GM21717 (cell line): Measurements from ENCODE around the gene SYT13.

Experiments used
- ATAC-seq: cut with Tn5 transposase; IDR thresholded peaks from one replicate; pipeline ENCODE4 v1.9.1; 2021; ENCODE audit warnings: mild to moderate bottlenecking, moderate library complexity; ENCODE audit not compliant: unreplicated experiment

The SYT13 gene

GRCh38 chr11:45275828-45276227 lies 10.3 kb downstream of the SYT13 start:
- ATAC-seq: no peak

DNA sequence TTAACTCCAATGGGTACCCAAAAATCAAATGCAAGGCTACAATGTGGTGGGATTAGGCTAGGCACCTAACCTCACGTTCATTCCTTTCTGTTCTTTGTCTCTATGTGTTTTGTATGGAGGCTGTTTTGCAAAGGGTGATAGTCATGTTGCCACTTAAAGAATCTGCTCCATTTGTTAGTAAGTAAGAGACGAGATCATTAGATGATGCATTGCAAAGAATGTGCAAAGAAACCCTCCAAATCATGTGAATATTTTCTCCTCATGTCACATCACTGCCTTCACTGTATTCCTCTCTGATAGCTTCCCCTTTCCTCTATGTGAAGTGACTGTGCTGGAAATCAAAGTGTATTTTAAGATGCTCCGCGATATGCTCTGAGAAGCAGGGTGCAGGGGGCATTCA lies 11.9 kb downstream of the SYT13 start:
- no peak for ATAC-seq

DNA sequence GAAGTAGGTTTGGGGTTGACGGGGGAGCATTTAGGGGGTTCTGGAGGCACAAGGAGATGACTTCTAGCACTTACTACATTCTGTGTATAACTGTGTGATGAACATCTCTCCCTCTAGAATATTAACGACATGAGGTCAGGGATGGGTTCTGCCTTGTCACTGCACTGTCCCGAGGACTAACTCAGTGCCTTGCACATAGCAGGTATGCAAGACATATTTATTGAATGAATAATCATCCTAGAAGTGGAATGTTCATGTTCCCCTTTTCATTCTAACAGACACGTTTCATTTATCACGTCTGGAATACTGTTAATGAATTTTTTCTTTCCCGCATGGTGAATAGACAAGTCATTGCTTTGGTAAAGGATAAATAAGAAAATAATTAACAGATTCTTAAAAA lies 12.6 kb downstream of the SYT13 start:
- ATAC-seq: no peak

DNA sequence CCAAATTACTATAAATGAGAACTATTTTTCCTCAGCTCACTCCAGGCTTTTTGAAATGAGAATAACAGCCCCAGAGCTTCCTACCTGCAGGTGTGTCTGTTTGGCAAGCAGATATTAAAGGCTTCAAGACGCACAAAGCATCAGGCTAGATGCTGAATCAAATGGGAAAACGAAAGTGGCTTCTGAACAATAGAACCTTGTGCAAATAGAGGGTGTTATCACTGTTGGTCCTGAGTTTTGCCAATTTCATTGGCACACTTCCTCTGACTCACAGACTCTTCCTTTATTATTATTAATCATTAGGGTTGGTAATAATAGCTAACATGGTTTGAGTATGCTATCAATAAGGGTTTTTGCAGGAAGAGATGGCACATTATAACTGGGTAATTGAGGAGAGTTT lies 13.4 kb downstream of the SYT13 start:
- no peak for ATAC-seq

DNA sequence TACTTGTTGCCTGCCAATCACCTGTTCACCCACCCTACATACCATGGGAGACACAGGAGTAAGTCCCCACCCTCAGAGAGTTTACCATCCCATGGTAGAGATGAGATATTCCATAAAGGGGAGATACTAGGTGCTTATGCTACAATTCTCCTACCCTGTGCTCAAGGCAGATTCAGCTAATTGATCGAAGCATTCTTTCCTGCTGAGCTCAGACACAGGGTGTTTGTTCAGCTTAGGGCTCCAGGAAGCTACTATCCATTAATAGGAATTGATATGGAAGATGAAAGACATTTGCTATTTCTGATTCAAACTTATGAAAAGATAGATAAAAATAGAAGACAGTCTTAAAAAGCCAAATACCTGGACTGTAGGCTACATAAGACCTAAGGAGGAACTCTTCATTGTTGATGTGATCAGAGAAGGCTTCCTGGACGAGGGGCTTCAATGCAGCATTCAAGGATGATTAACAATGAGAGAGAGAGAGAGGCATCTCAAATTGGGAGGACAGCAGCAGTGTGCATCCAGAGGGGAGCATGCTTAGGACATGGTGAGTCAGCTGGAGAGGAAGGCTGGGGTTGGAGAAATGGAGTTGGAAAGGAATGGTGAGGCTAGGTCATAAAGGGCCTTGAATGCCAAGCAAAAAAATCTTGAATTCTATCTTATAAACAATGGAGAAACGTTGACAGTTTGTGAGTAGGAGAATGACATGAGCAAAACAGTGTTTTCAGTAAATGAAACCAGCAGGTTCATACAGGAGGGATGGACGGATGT lies 15.0 kb downstream of the SYT13 start:
- ATAC-seq: no peak

GRCh38 chr11:45269678-45270077 lies 16.5 kb downstream of the SYT13 start:
- ATAC-seq: no peak

DNA sequence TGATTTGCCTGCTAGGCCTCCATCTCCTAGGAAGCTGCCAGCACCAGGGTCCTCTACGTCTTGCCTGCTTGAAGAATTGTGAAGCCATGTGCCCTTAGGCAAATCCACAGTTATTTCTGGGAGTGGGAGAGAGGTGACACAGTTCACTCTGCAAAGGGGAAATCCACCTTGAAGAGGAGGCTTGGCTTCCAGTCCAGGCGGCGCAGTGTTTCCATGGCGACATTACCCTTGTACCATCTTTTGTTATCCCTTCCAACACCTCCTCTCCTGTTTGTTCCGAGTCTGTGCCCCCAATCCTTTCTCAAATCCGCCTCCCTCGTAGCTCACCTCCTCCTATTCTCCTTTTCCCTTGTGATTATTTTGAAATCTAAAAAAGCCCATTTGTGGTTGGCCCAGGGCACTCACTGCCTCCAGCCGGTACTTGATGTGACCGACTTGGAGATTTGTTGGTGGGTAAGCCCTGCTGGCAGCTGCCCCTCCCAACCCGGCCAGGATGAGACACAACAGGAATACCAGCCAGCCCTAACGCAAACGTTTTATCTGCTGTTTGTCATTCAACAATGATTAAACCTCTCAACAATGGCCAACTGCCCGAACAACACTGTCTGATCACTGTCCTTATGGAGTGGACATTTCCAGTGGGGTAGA lies 18.4 kb downstream of the SYT13 start:
- no peak for ATAC-seq

GRCh38 chr11:45267052-45267451 lies 19.1 kb downstream of the SYT13 start:
- no peak for ATAC-seq

GRCh38 chr11:45266676-45267020 lies 19.5 kb downstream of the SYT13 start:
- ATAC-seq: no peak

DNA sequence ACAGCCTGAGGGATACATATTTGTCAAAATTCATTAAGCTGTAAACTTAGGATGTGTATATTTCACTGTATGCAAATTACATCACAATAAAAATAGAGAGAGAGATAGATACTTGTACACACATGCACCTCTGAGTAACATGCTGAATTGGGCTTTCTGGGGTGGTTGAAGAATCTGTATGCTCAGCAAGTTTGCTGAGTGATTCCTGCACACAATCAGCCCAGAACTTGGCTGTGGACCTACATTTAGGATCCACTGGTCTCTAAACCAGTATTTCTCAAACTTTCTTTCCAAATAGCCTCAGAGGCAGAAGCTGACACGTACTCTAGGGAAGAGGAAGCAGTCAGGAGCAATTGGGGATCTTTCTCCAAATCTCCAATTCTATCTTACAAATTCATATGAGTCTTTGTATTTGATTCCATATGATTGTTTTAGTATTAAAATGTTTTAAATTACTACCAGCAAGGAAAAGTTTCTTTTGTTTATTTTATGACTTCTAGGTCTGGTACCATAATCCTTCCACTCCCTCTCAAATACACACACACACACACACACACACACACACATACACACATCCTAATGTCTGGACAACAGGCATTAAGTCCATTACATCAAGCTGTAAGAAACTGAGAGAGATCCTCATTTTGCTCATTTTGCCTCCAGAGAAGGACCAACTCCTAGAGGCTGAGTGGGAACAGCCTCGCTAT lies 20.0 kb downstream of the SYT13 start:
- no peak for ATAC-seq

DNA sequence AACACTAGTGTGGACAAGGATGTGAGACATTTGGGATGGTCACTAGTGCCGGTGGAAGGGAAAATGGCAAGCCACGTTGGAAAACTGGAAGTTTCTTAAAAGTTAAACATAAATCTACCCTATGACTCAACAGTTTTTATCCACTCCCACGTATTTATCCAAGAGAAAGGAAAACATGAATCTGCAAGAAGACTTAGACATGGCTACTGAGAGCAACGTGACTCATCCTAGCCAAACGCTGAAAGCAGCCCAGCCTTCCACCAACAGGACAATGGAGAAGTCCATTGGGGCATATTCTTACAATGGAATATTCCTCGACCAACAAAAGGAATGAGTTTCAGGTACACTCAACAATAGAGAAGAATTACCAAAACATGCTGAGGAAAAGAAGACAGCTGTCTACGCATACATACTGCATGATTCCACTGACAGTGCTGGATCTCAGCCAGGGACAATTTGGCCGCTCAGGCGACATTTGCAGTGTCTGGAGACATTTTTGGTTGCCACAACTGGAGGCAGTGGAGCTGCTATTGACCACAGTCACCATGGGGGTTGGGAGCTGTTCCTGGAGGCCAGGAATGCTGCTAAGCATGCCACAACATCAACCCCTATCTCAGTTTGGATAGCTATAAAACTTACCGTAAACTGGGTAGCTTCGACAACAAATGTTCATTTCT lies 21.2 kb downstream of the SYT13 start:
- no peak for ATAC-seq

DNA sequence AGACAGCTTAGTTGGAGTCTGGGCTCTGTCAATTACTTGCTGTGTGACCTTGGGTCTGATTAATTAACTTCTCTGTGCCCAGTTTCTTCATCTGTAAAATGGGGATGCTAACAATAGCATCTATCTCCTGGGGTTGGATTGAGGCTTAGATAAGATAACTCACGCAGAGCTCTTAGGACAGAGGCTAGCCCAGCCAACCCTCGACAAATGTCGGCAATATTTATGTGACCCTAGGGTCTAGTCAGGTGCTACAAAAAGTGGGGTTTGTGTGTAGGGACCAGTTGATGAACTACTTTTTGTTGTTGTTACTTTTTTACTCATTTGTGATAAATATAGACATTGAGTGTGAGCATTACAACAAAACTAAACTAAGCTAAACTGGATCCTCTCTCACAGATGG lies 22.4 kb downstream of the SYT13 start:
- ATAC-seq: no peak

DNA sequence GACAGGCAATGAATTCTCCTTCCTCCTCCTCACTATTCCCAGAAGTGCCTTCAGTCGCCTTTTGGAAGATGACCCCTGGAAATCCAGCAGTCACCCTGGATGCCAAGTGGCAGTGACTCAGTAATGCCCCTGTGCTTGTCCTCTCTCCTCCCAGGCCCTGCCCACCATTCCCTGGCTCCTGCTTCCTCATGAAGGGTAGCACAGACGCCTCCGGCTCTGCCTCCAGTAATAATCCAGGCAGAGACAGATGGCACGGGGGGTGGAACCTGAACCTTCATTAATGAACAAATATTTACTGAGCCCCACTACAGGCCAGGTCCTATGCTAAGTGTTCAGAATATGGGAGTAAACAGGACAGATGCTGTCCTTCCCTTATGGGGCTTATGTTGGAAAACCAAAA lies 23.2 kb downstream of the SYT13 start:
- ATAC-seq: no peak

DNA sequence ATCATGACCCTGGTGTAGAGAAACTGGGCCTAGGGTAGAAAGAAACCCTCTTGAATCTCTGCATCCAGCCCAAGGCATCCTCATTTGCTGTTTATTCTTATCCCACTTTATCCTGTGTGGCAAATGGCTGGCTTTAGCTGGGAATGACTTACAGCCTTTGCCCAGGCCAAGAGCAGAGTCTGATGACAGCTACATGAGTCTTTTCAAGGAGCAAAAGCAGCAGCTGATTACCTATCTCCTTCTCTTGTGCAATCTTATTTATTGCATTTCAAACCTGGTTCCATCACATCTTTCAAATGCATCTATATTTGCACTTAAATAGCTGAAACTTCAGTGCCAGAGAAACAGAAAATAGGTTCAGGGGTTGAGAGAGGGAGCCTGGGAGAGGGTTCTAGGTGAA lies 26.1 kb downstream of the SYT13 start:
- ATAC-seq: no peak

GRCh38 chr11:45259592-45259991 lies 26.5 kb downstream of the SYT13 start:
- no peak for ATAC-seq

- no peak for ATAC-seq
Measured at GRCh38 chr11:45258982-45259530, 27.1 kb downstream of the SYT13 start.

- no peak for ATAC-seq
Measured at GRCh38 chr11:45254070-45254469, 32.1 kb downstream of the SYT13 start.

GRCh38 chr11:45253640-45254039 lies 32.5 kb downstream of the SYT13 start:
- no peak for ATAC-seq

GRCh38 chr11:45252877-45253276 lies 33.3 kb downstream of the SYT13 start:
- no peak for ATAC-seq

- no peak for ATAC-seq
Measured at GRCh38 chr11:45252134-45252856, 33.8 kb downstream of the SYT13 start.
